ENCODE measurements around the gene TMOD2. TPM values are rescaled to one million over a fixed set of nuclear protein-coding genes. Genes with fewer than 3 reads are reported as not detected.

Gene TMOD2
- total RNA-seq, 1 donor from 2014 or later: 4.1 TPM

GRCh38 chr15:51721199-51721960, 30.0 kb upstream of the TMOD2 start:
- no peaks in the 10 kb centered on the region for H3K27me3 ChIP-seq (ENCODE audit: control insufficient read depth, insufficient read depth, low read length)
- H3K4me3 ChIP-seq (ENCODE audit: low read depth, low read length): no peak overlapping the region
- no peaks in the 10 kb centered on the region for H3K36me3 ChIP-seq (ENCODE audit: control insufficient read depth, insufficient read depth, low read length)
- no peak for DNase-seq (ENCODE audit: low read depth)
- TF ChIP-seq, protein P1, sequence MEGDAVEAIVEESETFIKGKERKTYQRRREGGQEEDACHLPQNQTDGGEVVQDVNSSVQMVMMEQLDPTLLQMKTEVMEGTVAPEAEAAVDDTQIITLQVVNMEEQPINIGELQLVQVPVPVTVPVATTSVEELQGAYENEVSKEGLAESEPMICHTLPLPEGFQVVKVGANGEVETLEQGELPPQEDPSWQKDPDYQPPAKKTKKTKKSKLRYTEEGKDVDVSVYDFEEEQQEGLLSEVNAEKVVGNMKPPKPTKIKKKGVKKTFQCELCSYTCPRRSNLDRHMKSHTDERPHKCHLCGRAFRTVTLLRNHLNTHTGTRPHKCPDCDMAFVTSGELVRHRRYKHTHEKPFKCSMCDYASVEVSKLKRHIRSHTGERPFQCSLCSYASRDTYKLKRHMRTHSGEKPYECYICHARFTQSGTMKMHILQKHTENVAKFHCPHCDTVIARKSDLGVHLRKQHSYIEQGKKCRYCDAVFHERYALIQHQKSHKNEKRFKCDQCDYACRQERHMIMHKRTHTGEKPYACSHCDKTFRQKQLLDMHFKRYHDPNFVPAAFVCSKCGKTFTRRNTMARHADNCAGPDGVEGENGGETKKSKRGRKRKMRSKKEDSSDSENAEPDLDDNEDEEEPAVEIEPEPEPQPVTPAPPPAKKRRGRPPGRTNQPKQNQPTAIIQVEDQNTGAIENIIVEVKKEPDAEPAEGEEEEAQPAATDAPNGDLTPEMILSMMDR (IDR thresholded peaks at IDR 0.05; ENCODE audit: insufficient read depth, low read length, poor library complexity, severe bottlenecking): no peak

DNA sequence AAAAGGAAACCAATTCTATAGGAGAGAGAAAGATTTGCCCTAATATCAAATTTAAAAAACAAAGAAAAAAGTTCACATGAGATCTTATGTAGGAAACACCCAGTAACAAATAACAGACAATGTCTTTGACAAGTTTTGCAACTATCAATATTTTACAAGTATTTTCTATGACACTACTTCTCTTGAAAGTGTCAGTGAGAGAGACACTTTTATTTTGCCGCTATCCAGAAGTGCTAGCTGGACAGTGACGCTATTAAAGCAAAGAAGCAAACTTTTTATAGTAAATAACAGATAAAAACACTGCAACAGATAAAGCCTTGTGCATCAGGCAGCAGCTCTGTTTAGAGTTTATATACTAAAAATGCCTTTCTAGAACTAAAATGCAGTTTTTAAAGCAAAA, 27.2 kb upstream of the TMOD2 start:
- no peaks in the 10 kb centered on the region for H3K36me3 ChIP-seq (ENCODE audit: control insufficient read depth, insufficient read depth, low read length)
- TF ChIP-seq, protein P1 (IDR thresholded peaks at IDR 0.05; ENCODE audit: insufficient read depth, low read length, poor library complexity, severe bottlenecking): no peak
- no peaks in the 10 kb centered on the region for H3K27me3 ChIP-seq (ENCODE audit: control insufficient read depth, insufficient read depth, low read length)
- H3K4me3 ChIP-seq (ENCODE audit: low read depth, low read length): no peak overlapping the region
- no peak for DNase-seq (ENCODE audit: low read depth)

DNA sequence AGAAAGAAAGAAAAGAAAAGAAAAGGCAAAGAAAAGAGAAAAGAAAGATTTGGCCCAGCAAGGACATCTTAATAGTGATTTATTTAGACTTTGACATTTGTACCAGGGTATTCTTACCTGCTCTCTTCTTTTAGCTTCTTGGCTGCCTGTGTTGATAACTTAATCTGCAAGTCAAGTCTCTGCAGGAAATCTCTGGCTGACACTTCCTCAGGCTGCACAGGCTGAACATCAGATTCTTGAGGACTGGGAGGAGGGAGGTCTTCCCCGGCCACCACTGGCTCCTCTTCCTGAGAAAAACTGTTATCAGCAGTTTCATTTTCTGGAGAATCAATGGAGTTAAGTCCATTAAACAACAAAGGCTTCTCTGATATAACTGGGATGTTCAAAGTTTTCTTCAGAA, 26.7 kb upstream of the TMOD2 start:
- DNase-seq (ENCODE audit: low read depth): no peak
- Histone ChIP-seq H3K27me3 (ENCODE audit: control insufficient read depth, insufficient read depth, low read length) (no peaks in the 10 kb centered on the region), H3K36me3 (ENCODE audit: control insufficient read depth, insufficient read depth, low read length) (no peaks in the 10 kb centered on the region), H3K4me3 (ENCODE audit: low read depth, low read length) (no peak overlapping the region)
- TF ChIP-seq, protein P1 (IDR thresholded peaks at IDR 0.05; ENCODE audit: insufficient read depth, low read length, poor library complexity, severe bottlenecking): no peak

DNA sequence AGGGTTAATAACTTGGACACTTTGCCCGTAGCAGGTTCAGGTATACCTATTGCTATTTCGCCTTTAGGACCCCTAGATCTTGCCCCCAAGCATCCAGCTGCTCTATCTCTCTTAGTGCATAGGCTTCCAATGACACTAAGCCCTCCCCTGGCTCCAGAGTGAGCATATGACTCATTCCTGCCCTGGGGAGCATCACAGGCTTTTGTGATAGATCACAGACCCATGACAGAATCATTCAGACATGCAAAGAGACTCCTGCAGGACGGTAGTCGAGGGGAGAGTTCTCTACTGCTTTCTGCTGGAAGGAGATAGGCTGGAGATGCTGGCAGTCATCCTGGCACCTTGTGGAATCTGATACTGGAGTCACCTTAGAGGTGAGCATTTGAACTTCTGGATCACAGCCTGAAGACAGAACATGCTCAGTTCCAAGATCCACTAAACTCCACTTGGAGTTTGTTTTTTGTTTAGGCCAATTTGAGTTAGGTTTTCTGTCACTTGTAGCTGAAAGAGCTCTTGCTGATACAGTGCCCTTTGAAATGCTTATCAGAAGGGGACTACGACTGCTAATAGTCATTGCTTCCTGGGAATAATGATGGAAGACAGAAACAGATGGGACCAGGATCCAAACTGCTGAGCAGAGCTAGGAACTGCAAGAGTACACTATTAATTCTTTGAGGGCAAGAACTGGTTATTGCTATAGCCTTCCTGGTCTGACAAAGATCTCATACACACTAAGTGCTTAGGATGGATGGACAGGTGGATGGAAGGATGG, 24.9 kb upstream of the TMOD2 start:
- Histone ChIP-seq H3K4me3 (ENCODE audit: low read depth, low read length) (no peak overlapping the region), H3K27me3 (ENCODE audit: control insufficient read depth, insufficient read depth, low read length) (no peaks in the 10 kb centered on the region), H3K36me3 (ENCODE audit: control insufficient read depth, insufficient read depth, low read length) (no peaks in the 10 kb centered on the region)
- DNase-seq (ENCODE audit: low read depth): peak; percentile 76
- TF ChIP-seq, protein P1 (IDR thresholded peaks at IDR 0.05; ENCODE audit: insufficient read depth, low read length, poor library complexity, severe bottlenecking): no peak

- no peaks in the 10 kb centered on the region for H3K27me3 ChIP-seq (ENCODE audit: control insufficient read depth, insufficient read depth, low read length)
- DNase-seq (ENCODE audit: low read depth): no peak
- no peak overlapping the region for H3K4me3 ChIP-seq (ENCODE audit: low read depth, low read length)
- TF ChIP-seq, protein P1 (IDR thresholded peaks at IDR 0.05; ENCODE audit: insufficient read depth, low read length, poor library complexity, severe bottlenecking): peak; percentile 42
- H3K36me3 ChIP-seq (ENCODE audit: control insufficient read depth, insufficient read depth, low read length): no peaks in the 10 kb centered on the region
These were observed 24.1 kb upstream of the TMOD2 start for GRCh38 chr15:51727141-51727897.
